Uterus (tissue), 4 donors: Measurements from ENCODE around the gene BANK1. TPM values are rescaled to one million over a fixed set of nuclear protein-coding genes. Genes with fewer than 3 reads are reported as not detected.

Experiments used
- DNase-seq, 2 donors: peaks; one replicate each; pipeline ENCODE4 v3.0.0-alpha.2; 2019 to 2020
- H3K27ac ChIP-seq, 2 donors: fragments of 200-600 bp; sonication (generic); 1 replicate in 1 of 2; 2 replicates in 1 of 2; pipeline ENCODE4 v1.5.1; 2016 to 2018
- H3K27me3 ChIP-seq, 2 donors: fragments of 200-600 bp; sonication (generic); one replicate each; pipeline ENCODE4 v1.5.1; 2018 to 2019; ENCODE audit warnings: control low read depth in 1 of 2
- H3K36me3 ChIP-seq, 2 donors: fragments of 200-600 bp; sonication (generic); one replicate each; pipeline ENCODE4 v1.5.1; 2019; ENCODE audit warnings: control low read depth in 1 of 2
- H3K4me1 ChIP-seq, 2 donors: fragments of 200-600 bp; sonication (generic); one replicate each; pipeline ENCODE4 v1.5.1; 2018 to 2019; ENCODE audit warnings: control low read depth in 1 of 2
- H3K4me3 ChIP-seq, 2 donors: fragments of 200-600 bp; sonication (generic); 1 replicate in 1 of 2; 2 replicates in 1 of 2; pipeline ENCODE4 v1.5.1; 2018 to 2019; ENCODE audit warnings: mild to moderate bottlenecking in 1 of 2
- H3K9me3 ChIP-seq, 2 donors: fragments of 200-600 bp; sonication (generic); one replicate each; pipeline ENCODE4 v1.5.1; 2019; ENCODE audit warnings: control low read depth in 1 of 2
- CTCF ChIP-seq, 4 experiments: fragments of 200-600 bp in 2 of 4; fragments of 450-650 bp in 2 of 4; sonication (generic) in 2 of 4; IDR thresholded peaks; one replicate each; pipeline ENCODE4 v1.5.1; 2016 to 2019; ENCODE audit warnings: antibody characterized with exemption in 4 of 4, mild to moderate bottlenecking in 2 of 4, moderate library complexity in 1 of 4
- POLR2A ChIP-seq, 2 donors: fragments of 450-650 bp; IDR thresholded peaks; one replicate each; pipeline ENCODE4 v1.6.1; 2016; ENCODE audit warnings: antibody characterized with exemption in 2 of 2, mild to moderate bottlenecking in 1 of 2, moderate library complexity in 1 of 2
- intact Hi-C: fragments of 100-400 bp; cut with DNase I; formaldehyde crosslinking; loops from one replicate; pipeline ENCODE4 v1.15.1; 2023; ENCODE audit warnings: low total_unique reads
- total RNA-seq, 4 donors: library from RNA; depleted of rRNA in 3 of 4; stranded (reverse); fragments of >200 nt in 3 of 4; gene quantifications; one replicate each; pipeline versions ENCODE4 v1.1.0 to v1.2.4, GENCODE V29; 2014 to 2023
- donor health status: DM: yes; HTN: yes; CAD: no.

The BANK1 gene
- total RNA-seq, 4 donors from 2014 or later, result 0.49 to 3.1 (median 0.59) TPM; not detected in 1

GRCh38 chr4:101938836-101939235 is 148.3 kb downstream of the BANK1 start:
- TF ChIP-seq POLR2A (IDR thresholded peaks at IDR 0.05) (no peak), CTCF (IDR thresholded peaks at IDR 0.05) (no peak)
- Histone ChIP-seq H3K9me3 (no peaks in the 10 kb centered on the region), H3K27me3 (no peaks in the 10 kb centered on the region), H3K4me3 (no peak overlapping the region), H3K27ac (no peak overlapping the region), H3K36me3 (no peaks in the 10 kb centered on the region), H3K4me1 (no peaks in the 10 kb centered on the region)
- DNase-seq, result no peak
- intact Hi-C loops, result no loop called here

- no peak overlapping the region for H3K27ac ChIP-seq
- intact Hi-C loops, result no loop called here
- TF ChIP-seq POLR2A (IDR thresholded peaks at IDR 0.05) (no peak), CTCF (IDR thresholded peaks at IDR 0.05) (no peak)
Observed at GRCh38 chr4:101941816-101942358, 151.4 kb downstream of the BANK1 start.

GRCh38 chr4:101942891-101943290 is 152.4 kb downstream of the BANK1 start:
- DNase-seq, result no peak
- Histone ChIP-seq H3K4me1 (no peaks in the 10 kb centered on the region), H3K36me3 (no peaks in the 10 kb centered on the region), H3K9me3 (no peaks in the 10 kb centered on the region), H3K27me3 (no peaks in the 10 kb centered on the region), H3K27ac (no peak overlapping the region), H3K4me3 (no peak overlapping the region)
- intact Hi-C loops, result no loop called here
- TF ChIP-seq POLR2A (IDR thresholded peaks at IDR 0.05), result no peak
- no peak for TF ChIP-seq CTCF (IDR thresholded peaks at IDR 0.05)

More at GRCh38 chr4:101941816-101942358, 151.4 kb downstream of the BANK1 start:
- no peak for DNase-seq
- Histone ChIP-seq H3K4me1 (no peaks in the 10 kb centered on the region), H3K9me3 (no peaks in the 10 kb centered on the region), H3K27me3 (no peaks in the 10 kb centered on the region), H3K4me3 (no peak overlapping the region), H3K36me3 (no peaks in the 10 kb centered on the region)

DNA sequence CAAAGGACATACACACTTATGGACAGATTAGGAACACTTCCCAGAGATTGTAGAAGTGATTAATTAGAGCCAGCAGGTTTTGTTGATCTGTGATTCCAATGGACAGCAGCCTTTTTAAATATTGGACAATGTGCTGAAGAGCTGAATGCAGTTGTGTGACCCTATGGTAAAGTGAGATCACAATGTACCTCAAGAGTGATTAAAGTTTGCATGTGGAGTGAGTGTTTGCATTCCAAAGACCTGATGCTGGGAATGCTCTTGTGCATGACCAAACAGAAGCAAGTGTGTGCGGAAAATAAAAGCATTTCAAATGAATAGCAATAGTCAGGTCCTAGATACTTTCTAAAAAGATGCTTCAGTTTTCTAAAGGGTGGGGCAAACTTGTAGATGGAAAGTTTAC is 154.1 kb downstream of the BANK1 start:
- no peaks in the 10 kb centered on the region for H3K36me3 ChIP-seq
- intact Hi-C loops, result no loop called here

DNA sequence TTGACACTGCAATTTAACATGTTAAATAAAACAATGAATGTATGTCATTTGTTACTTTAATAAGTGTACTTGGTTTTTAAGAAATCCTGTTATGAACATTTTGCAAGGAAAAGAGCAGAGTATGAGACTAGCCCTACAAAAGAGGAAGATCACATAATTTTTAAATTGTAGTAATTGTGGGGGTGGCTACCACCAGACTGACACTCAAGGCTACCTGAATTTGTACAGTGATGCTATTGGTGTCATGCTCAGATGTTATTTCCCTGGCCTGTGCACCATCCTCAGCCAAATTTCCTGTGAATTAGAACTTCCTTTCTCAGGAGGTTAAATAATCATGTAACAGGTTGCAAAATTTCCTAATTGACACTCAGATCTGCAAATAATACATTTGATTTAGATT is 157.5 kb downstream of the BANK1 start:
- Histone ChIP-seq H3K27ac (no peak overlapping the region), H3K9me3 (no peaks in the 10 kb centered on the region), H3K27me3 (no peaks in the 10 kb centered on the region), H3K4me1 (no peaks in the 10 kb centered on the region), H3K36me3 (no peaks in the 10 kb centered on the region), H3K4me3 (no peak overlapping the region)
- intact Hi-C loops, result no loop called here
- no peak for TF ChIP-seq POLR2A (IDR thresholded peaks at IDR 0.05)
- TF ChIP-seq CTCF (IDR thresholded peaks at IDR 0.05), result no peak
- no peak for DNase-seq

More for the DNA sequence above, 154.1 kb downstream of the BANK1 start:
- no peak overlapping the region for H3K27ac ChIP-seq
- no peak overlapping the region for H3K4me3 ChIP-seq
- no peak for DNase-seq
- H3K27me3 ChIP-seq, result no peaks in the 10 kb centered on the region
- no peaks in the 10 kb centered on the region for H3K4me1 ChIP-seq
- TF ChIP-seq CTCF (IDR thresholded peaks at IDR 0.05), result no peak
- TF ChIP-seq POLR2A (IDR thresholded peaks at IDR 0.05), result no peak
- no peaks in the 10 kb centered on the region for H3K9me3 ChIP-seq
